SK-N-SH (cell line): Measurements from ENCODE around the gene DUS2.

ENCODE experiments used
- CTCF ChIP-seq: fragments of 200-600 bp; sonication (generic); IDR thresholded peaks from 2 replicates; pipeline ENCODE4 v1.6.1; 2017; ENCODE audit warnings: antibody characterized with exemption, mild to moderate bottlenecking, moderate library complexity
- ELF1 ChIP-seq: IDR thresholded peaks from 2 replicates; pipeline ENCODE4 v1.4.0; 2012
- GABPA ChIP-seq: IDR thresholded peaks from 2 replicates; pipeline ENCODE4 v1.4.0; 2012; ENCODE audit warnings: low read depth, mild to moderate bottlenecking
- MAX ChIP-seq: IDR thresholded peaks from 2 replicates; pipeline ENCODE4 v1.4.0; 2012; ENCODE audit warnings: low read depth
- POLR2AphosphoS5 ChIP-seq: IDR thresholded peaks from 2 replicates; pipeline ENCODE4 v1.6.1; 2012; ENCODE audit warnings: low read depth, low read length
- REST ChIP-seq: IDR thresholded peaks from 2 replicates; pipeline ENCODE4 v1.6.1; 2012; ENCODE audit warnings: mild to moderate bottlenecking, low read depth, low read length, moderate library complexity
- SIN3A ChIP-seq: IDR thresholded peaks from 2 replicates; pipeline ENCODE4 v1.6.1; 2012; ENCODE audit warnings: low read depth, mild to moderate bottlenecking, low read length, moderate library complexity, borderline replicate concordance
- TAF1 ChIP-seq: IDR thresholded peaks from 2 replicates; pipeline ENCODE4 v1.6.1; 2012; ENCODE audit warnings: low read depth, mild to moderate bottlenecking, low read length, moderate library complexity, borderline replicate concordance
- USF1 ChIP-seq: IDR thresholded peaks from 2 replicates; pipeline ENCODE4 v1.4.0; 2012; ENCODE audit warnings: low read depth, borderline replicate concordance

GRCh38 chr16:68096491-68096890 lies 73.4 kb downstream of the DUS2 start:
- TF ChIP-seq USF1 = no peak
- no peak for TF ChIP-seq MAX
- TF ChIP-seq REST = no peak
- no peak for TF ChIP-seq POLR2AphosphoS5
- no peak for TF ChIP-seq ELF1
- no peak for TF ChIP-seq CTCF
- TF ChIP-seq GABPA = no peak
- no peak for TF ChIP-seq SIN3A
- TF ChIP-seq TAF1 = no peak
